GM10847 (cell line): ENCODE measurements around the gene TLE1.

ENCODE experiments used
- POLR2A ChIP-seq: IDR thresholded peaks from 2 replicates; pipeline ENCODE4 v1.6.1; 2011; ENCODE audit not compliant: insufficient read length; ENCODE audit errors: extremely low read depth

TLE1 gene

GRCh38 chr9:81669866-81670265, 19.5 kb downstream of the TLE1 start:
- TF ChIP-seq POLR2A = no peak

DNA sequence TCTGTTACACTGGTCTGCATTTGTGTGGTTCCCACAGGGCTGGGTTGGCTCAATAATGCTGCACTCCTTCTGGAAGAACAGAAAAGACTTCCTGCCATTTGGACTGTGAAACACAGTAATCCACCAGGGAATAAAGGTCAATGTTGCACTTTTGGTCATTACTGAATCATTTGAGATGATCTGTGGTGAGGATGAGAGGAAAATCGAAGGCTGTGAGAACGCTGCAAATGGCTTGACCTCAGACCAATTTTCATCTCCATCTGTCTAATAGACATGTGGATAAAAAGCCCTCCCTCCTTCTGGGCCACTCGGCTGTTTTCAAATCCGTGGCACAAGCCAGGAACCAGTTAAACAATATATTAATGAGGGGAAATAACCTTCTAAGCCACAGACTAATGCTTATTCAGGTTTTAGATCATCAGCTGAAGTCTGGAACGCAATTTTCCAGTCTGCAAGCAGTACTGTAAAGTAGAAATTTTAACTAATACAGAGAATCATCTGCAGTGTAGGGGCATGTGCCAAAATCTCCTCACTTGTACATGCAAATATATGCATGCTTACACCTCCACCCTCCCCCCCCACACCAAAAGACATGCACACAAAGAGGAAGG, 20.2 kb downstream of the TLE1 start:
- TF ChIP-seq POLR2A = no peak

DNA sequence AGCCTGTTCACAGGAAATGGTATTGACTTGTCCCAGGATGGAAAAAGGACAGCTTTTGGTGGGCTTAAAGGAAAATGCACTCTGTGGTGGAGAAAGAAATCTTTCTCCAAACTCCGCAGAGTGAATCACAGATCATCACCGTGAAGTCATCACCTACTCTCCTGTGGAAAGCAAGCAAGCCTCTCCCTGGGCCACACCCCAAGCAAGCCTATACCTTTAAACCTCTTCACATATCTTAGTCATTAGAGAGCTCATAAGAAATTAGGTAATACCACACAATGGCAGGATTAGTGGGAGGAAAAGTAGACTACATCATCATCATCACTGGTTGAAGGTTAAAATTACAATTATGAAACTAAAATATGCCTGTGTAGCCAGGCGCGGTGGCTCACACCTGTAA, 23.2 kb downstream of the TLE1 start:
- no peak for TF ChIP-seq POLR2A

DNA sequence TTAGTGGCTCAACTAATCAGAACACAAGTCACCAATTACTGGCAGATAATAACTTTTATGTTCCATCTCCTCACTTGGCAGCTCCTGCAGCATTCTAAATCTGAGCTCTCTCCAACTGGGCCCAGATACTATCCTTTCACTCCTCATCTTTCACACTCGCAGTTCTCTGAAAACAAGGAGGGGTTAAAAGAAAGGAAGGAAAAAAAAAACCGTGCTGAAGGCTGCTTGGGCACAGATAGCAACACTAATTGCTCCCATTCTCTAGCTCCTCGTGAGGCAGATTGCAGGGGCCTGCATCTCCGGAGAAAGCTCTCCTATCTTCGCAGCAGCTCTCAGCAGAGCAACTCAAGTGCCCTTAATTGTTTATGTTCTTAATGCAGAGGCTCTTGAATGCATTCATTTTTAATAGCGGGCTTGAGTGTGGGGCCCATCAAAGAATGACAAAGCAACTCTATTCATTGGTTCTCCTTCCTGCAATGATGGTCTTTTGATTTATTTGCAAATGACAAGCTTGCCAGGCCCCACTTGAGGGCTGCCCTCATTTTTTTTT, 23.9 kb downstream of the TLE1 start:
- no peak for TF ChIP-seq POLR2A

DNA sequence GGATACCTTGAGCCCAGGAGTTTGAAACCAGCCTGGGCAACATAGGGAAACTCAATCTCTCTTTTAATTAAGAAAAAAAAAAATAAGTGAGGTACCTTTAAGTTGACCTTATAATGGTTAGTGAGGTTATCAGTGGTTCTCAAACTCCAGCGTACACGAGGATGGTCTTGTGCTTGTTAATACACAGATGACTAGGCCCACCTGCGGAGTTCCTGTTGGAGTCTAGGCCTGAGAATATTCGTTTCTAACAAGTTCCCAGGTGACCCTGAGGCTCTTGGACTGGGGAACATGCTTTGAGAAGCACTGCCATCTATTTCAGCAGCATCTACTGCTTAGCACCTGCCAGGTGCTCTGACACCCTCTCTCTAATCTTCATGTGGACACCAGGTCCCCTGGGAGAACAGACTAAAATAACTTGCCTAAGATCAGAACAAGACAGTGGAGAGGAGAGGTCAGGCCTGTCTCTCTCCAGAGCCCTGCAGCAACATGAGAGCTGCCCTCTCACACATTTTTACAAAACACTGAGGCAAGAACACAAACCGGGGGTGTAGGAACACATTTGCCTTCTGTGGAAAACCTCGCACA, 24.6 kb downstream of the TLE1 start:
- no peak for TF ChIP-seq POLR2A

DNA sequence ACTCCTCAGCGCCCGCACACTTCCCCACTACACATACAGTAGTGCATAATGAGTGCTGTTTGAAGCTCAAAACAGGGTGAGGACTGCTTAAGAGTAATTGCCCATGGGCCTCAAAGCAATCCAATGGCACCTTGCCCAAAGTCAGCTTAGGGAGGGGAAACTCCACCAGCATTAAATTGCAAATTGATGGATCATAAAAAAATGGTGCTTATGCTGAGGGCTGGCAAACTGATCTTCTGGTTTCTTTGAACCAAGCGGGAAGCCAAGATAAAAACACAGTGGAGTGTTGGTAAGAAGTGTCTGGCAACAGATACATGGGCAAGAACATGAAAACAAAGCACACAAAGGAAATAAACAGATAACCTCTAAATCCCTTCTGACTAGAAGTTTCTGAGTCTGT, 28.0 kb downstream of the TLE1 start:
- no peak for TF ChIP-seq POLR2A

DNA sequence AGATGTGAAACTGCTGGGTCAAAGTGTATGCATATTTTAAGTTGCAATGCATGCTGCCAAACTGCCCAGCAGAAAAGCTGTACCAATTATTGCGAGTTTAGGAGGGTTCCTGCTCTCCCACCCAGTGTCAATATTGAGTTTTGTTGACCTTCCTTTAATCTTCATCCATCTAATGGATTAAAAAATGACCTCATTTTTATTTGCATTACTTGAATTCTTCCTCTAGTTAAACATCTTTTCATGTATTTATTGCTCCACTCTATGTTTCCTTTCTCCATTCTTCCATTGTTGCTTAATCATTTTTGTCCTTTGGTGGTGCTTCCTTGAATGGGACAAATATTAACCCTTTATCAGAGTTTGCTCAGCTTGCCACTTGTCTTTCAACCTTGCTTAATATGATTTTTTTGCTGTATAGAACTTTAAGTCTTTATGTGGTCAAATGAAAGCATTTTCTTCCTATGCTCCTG, 32.4 kb downstream of the TLE1 start:
- no peak for TF ChIP-seq POLR2A

DNA sequence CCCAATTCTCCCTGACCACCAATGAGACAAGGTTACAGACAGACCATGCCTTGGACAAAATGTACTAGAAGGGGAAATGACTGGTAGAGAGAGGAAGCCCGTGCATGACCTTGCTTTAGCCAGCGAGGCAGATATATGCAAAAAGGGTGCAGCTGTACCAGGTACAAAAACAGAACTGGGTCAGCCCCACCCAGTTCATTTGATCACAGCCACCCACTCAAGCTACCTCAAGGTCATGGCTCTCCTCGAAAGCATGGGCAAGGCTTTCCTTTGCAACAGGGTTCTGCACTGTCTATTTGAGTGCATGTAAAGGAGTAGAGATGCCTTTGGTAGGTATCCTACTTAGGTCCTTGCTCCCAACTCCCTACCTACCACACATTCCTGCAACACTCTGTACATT, 33.3 kb downstream of the TLE1 start:
- TF ChIP-seq POLR2A = no peak

DNA sequence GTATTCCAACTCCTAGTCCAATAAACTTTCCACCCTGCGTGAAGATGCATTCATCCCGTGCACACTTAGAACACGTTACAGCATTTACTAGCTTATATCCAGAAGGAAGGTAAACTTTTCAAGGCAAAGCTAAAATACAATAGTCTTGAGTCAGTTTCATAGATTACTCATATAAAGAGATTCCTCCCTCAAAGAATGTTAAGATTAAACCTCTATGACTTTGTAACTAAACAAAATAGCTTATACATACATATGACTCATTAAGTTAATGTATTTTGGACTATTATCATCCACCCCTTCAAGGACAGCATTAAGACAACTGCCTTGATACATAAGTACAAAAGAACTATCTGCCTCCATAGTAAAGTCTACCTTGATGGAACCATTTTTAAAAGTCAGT, 36.1 kb downstream of the TLE1 start:
- TF ChIP-seq POLR2A = no peak

DNA sequence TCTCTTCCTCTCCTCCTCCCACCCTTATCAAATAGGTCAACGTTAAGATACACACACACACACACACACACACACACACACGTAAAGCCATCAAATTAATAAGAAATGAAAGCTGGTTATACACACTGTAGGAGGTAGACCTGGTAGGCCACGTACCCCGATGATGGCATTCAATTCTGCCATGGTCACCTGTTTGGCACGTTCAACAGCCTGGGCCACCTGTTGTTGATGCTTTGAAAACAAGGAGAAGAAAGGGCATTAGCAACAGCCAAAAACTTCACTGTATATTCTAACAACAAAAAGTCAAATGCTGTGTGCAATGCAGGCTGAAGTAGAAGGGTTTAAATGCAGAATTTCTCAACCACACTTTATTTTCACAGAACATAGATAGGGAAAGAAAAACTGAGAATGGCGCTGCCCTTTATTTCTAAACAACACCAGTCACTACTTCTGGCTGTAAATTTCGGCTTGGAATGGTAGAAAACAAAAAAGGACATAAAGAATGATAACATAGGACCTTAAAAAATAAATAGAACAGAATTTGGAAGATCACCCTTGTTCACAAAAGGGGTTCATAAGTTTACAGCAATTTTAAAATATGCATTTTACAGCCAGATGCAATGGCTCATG, 37.2 kb downstream of the TLE1 start:
- no peak for TF ChIP-seq POLR2A

DNA sequence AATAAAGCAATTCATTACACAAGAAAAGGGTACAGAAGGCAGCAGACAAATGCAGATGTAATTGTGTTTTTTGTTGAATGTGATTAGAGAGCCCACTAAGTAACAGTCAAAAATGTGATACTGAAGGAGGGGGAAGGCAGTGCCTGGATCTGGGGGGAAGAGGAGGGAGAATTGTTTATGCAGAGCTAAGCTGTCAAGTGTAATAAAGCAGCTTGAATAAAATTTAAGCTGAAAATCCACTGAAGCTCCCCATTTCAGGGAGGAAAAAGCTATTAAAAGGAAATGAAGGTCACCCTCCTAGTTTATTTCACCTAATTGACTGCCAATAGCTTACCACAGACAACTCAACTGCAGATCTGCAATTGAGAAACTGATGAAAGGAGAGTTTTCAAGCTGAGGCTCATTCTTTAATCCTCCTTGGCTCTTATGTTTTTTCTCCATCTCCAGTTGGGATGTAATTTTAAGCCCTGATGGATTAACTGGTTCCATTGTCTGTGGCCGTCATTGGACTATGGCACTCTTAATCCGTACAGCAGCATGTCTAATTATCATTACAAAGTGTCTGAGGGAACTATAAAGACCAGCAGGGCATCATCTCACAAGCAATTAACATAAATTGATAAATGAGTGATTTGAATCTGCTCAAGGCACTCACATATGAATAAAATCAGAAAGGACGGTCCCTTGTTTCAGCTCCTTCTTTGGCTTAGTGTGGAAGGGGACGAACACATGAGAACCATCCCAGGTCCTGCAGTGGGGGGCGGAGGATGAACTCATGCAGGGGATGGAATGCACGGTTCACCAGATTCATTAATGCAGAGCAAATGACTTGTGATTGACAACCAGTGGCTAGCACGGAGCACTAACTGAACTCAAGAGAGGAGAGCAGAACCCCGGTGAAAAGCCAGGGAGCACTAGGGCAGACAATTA, 38.5 kb downstream of the TLE1 start:
- TF ChIP-seq POLR2A = no peak

DNA sequence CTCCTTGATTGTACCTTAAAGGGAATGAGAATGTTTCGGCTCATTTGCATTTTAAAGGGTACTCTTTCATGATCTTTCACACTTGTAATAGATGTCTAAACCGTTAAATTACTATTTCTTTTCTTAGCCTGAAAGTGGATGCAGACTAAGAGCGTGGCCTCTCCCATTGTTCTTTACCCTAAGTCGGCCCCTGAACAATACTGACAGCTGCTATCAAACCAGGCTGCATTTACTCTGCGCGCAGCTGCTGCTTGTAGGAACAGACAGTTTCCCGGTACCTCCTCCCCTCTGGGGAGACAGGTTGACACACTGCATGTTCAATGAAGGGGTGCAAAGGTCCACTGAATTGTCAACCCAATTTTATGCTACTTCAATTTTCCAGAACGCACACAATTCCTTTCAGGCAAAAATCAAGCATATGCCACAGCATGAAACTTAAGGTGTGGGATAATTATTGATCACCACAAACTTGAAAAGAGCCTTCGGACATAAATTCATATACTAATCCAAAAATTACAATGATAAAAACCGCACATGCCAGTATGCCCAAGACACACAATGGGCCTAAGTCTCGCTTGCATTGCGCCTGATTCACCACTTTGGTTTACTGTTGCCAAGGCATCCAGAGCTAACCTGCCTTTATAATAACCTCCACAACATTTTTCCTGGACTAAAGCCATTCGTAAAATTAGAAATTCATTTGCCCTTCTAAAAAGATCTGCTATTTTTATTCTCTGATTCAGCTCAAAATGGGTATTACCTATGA, 39.7 kb downstream of the TLE1 start:
- no peak for TF ChIP-seq POLR2A

GRCh38 chr9:81648891-81649290, 40.5 kb downstream of the TLE1 start:
- TF ChIP-seq POLR2A = no peak

GRCh38 chr9:81646337-81646736, 43.0 kb downstream of the TLE1 start:
- TF ChIP-seq POLR2A = no peak

- TF ChIP-seq POLR2A = no peak
Measured at GRCh38 chr9:81637276-81637675, 52.1 kb downstream of the TLE1 start.
